GM13976 (cell line): ENCODE measurements around the gene RNF103.

ENCODE experiments used
- DNase-seq: peaks from one replicate; pipeline ENCODE4 v3.0.0; 2012; ENCODE audit warnings: low spot score
- in situ Hi-C: fragments of 300-500 bp; cut with MboI; formaldehyde crosslinking; loops from one replicate; pipeline ENCODE4 v1.12.0; 2022; ENCODE audit warnings: low sequenced_read_pairs, mixed read lengths, inconsistent platforms; ENCODE audit not compliant: unreplicated experiment
- TF ChIP-seq, protein P1 (sequence below): IDR thresholded peaks from 2 replicates; pipeline ENCODE4 v1.5.1; 2012; ENCODE audit warnings: borderline replicate concordance, mild to moderate bottlenecking; ENCODE audit not compliant: insufficient read depth; ENCODE audit errors: extremely low read depth, missing control alignments, control extremely low read depth

RNF103 gene

DNA sequence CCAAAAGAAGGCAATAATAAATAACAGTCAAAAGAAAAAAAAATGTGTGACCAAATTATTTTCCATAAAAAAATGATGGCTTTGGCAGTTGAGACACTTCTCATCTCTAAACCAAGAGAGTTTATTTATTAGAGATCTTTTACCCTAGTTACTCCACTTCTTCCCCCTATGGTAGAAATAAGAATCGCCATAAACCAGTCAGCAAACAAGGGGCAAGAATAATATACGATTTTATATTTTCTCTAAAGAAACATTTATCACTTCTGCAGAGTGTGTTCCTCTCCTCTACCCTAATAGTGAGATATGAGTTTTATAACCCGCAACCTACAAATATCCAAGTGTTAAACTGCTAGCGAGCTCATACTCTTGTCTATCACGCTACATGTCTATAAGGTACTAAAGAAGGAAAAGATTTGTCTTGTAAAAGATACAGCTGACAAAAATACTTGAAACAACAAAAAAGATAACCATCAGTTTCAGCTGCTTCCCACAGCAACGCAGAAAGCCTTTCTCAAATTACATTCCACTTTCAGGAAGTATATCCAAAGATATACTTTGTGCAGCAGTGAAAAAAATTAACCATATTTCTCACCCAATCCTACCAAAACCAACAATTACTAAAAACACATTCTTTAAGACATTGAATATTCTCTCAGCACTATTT, 2.3 kb downstream of the RNF103 start:
- TF ChIP-seq, protein P1, sequence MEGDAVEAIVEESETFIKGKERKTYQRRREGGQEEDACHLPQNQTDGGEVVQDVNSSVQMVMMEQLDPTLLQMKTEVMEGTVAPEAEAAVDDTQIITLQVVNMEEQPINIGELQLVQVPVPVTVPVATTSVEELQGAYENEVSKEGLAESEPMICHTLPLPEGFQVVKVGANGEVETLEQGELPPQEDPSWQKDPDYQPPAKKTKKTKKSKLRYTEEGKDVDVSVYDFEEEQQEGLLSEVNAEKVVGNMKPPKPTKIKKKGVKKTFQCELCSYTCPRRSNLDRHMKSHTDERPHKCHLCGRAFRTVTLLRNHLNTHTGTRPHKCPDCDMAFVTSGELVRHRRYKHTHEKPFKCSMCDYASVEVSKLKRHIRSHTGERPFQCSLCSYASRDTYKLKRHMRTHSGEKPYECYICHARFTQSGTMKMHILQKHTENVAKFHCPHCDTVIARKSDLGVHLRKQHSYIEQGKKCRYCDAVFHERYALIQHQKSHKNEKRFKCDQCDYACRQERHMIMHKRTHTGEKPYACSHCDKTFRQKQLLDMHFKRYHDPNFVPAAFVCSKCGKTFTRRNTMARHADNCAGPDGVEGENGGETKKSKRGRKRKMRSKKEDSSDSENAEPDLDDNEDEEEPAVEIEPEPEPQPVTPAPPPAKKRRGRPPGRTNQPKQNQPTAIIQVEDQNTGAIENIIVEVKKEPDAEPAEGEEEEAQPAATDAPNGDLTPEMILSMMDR: no peak
- no peak for DNase-seq
- in situ Hi-C loops: no loop called here

DNA sequence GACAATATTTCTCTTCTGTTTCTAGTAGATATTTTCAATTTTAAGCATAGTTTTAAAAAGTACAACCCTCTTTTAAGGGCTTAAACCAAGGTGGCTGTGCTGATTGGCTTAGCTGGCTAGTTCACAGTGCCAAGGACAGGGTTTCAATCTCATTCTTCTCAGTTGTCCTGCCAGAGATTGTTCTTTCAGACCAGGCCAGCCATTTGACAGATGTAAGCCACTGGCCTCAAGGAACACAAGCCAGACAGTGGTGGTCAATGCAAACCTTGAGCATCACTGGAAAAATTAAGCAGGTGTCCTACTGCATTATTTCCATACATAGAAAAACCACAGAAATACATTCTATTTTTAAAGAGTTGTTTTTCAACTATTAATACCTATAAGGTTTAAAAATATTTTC, 5.9 kb downstream of the RNF103 start:
- in situ Hi-C loops: no loop called here
- DNase-seq: no peak

DNA sequence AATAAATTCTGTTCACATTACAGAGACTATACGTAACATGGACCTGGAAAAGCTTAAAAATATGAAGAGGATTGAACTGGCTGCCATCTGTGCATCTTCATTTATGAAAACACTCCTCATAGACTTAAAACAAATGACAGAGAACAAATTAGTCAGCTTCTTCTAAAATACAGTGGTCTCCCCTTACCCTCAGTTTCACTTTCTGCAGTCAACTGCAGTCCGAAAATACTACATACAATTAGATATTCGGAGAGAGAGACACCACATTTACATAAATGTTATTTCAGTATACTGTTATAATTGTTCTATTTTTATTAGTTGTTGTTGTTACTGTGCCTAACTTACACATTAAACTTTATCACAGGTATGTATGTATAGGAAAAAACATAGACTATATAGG, 6.5 kb downstream of the RNF103 start:
- DNase-seq: no peak
- in situ Hi-C loops: no loop called here
- TF ChIP-seq, protein P1: no peak

More for the DNA sequence above, 5.9 kb downstream of the RNF103 start:
- TF ChIP-seq, protein P1: no peak

DNA sequence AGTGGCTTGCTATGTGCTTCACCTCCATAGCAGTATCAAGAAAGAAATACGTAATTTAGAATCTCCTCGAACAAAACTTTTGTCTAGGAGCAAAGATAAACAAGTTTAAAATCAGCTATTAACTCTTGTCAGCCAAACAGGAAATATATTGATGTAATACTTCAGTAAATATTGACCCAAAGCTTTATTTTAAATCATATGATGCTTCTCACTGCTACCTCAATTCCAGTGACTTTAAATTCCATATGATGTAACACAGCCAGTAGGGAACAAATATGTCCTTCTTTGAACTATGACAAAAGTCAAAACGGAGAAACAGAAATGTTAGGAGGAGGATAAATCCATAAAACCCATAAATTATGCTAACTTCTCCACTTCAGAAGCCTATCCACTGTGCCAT, 7.2 kb downstream of the RNF103 start:
- in situ Hi-C loops: no loop called here
- TF ChIP-seq, protein P1: no peak
- no peak for DNase-seq

DNA sequence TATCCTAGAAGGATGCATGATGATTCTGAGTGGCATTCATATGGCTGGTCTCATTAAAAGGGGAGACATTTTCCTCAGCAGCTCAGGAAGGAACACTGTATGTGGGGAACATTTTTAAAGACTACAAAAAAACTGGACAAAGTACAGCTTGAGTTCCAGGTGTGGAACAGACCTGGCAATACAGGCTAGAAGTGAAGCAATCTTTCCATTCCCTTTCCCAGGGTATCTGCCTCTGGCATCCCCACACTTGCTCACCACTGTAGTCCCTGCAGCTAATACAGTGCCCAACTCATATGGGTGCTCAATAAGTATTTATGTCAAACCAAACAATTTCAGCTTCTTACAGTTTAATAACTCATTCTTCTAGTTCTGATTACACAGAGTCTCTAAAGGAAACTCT, 8.1 kb downstream of the RNF103 start:
- in situ Hi-C loops: no loop called here
- no peak for DNase-seq
- TF ChIP-seq, protein P1: no peak

DNA sequence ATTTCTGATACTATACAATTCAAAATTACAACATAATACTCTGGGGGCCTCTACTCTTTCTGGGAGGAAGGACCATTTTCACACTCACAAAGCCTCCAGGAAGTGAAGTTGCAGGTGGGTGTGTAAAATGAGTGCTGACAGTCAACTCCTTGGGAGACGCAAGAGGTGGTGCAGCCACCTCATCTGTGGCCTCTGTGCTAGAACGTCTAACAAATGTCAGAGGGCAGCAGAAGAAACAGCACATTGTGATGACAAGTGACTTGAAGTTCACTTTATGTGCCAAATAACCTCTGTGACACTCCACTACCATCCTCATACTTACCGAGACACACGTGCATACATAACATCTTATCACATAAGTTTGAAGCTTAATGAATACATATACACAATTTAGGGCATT, 10.2 kb downstream of the RNF103 start:
- TF ChIP-seq, protein P1: no peak
- no peak for DNase-seq
- in situ Hi-C loops: no loop called here
